ENCODE data around the gene INF2. TPM values are rescaled to one million over a fixed set of nuclear protein-coding genes. Genes with fewer than 3 reads are reported as not detected.

INF2 gene
- polyA plus RNA-seq, 3 donors, result 54.0 to 60.1 (median 54.7) TPM

GRCh38 chr14:104700747-104701217 is 11.4 kb downstream of the INF2 start:
- DNase-seq, result no peak

GRCh38 chr14:104701383-104702076 is 12.1 kb downstream of the INF2 start:
- DNase-seq, result no peak

DNA sequence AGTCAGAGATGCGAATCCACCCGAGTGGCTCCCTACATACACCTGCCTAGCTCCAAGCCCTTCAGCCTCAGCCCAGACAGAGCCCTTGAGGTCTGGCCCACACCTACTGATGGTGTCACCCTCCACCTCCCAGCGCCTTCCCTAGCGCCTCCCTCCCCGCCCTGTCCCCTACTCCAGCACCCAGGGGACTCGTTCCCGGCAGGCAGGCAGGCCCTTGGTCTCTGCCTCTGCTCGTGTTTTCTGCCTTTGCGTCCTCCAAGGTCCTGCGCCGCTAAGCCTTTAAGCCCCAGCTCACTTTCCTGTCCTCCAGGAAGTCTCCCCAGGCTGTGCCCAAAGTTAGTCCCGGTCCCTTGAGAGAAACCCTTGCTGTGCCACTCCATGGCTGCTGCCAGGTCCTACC is 12.7 kb downstream of the INF2 start:
- no peak for DNase-seq

DNA sequence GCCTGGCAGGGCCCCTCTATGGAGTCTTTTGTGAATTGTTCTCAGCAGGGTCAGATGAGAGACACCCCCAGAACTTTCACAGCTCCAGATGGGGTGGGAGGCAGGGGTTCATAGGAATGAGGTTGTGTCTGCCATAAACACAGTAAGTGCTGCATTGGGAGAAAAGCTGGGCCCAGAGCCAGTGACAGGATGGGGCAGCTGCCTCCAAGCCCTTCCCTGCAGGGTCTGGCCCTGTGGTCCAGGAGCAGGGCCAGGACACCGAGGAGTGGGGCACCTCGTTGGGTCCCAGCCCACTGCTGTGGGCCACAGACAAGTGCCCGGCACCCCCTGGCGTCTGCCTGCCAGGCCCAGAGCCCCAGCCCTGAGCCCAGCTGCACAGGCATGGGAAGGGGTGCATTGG is 13.3 kb downstream of the INF2 start:
- DNase-seq, result no peak

DNA sequence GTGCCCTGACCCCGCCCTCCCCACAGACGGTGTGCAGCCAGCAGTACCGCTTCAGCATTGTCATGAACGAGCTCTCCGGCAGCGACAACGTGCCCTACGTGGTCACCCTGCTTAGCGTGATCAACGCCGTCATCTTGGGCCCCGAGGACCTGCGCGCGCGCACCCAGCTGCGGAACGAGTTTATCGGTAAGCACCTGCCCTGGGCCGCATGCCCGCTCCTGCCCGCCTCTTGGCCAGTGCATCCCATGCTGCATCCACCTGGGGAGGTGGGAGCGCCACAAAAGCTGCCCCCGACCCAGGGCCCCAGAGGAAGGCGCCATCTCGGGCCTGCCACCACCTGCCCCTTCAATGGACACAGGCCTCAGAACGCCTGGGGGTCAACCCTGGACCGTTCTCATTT is 13.9 kb downstream of the INF2 start:
- no peak for DNase-seq

- no peak for DNase-seq
Observed at GRCh38 chr14:104704252-104704651, 14.8 kb downstream of the INF2 start.

- DNase-seq, result no peak
Observed at GRCh38 chr14:104705340-104706047, 16.1 kb downstream of the INF2 start.

DNA sequence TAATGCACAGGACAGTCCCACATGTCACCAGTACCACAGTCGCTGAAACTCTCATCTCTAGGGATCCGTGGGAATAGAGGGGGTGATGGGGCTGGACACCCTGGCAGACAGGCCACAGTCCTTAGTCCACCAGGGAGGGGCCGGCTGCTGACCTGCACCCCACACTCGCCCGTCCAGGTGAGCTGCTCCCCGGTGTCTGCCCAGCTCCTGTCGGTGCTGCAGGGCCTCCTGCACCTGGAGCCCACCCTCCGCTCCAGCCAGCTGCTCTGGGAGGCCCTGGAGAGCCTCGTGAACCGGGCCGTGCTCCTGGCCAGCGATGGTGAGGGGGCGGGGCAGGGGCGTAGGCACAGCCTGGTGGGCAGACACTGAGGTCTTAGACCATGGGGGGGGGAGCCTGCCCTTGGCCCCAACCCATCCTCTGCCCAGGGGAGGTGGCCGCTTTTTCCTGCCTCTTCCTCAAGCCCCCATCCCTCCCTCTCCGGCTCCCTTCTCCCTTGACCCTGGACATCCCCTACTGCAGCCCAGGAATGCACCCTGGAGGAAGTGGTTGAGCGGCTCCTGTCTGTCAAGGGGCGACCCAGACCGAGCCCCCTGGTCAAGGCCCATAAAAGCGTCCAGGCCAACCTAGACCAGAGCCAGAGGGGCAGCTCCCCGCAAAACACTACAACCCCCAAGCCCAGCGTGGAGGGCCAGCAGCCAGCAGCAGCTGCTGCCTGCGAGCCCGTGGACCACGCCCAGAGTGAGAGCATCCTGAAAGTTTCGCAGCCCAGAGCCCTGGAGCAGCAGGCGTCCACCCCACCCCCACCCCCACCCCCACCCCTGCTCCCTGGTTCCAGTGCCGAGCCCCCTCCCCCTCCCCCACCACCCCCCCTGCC is 17.6 kb downstream of the INF2 start:
- DNase-seq, result no peak

DNA sequence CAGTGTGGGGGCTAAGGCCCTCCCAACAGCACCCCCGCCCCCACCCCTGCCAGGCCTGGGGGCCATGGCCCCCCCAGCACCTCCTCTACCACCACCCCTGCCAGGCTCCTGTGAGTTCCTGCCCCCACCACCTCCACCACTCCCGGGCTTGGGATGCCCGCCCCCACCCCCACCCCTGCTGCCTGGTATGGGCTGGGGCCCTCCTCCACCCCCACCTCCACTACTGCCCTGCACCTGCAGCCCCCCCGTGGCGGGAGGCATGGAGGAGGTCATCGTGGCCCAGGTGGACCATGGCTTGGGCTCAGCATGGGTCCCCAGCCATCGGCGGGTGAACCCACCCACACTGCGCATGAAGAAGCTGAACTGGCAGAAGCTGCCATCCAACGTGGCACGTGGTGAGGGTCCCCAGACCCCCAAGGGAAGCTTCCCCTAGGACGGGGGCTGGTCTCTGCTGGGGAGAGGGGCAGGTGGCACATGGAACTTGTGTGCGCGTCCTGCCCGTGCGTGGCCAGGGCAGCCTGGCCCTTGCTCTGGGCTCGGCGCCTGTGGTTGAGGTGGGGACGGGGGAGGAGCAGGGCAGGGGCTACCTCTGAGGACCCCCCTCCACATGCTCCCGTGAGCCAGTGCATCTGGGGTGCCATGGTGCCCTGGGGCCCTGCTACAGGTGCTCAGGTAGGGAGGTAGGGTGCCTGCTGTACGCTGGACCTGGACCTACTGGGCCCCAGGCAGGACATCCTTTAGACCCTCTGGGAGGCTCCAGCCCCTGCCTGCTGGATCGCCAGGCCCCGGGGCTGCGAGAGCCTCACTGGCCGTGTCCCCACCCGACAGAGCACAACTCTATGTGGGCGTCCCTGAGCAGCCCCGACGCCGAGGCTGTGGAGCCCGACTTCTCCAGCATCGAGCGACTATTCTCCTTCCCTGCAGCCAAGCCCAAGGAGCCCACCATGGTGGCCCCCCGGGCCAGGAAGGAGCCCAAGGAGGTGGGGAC is 18.5 kb downstream of the INF2 start:
- no peak for DNase-seq

DNA sequence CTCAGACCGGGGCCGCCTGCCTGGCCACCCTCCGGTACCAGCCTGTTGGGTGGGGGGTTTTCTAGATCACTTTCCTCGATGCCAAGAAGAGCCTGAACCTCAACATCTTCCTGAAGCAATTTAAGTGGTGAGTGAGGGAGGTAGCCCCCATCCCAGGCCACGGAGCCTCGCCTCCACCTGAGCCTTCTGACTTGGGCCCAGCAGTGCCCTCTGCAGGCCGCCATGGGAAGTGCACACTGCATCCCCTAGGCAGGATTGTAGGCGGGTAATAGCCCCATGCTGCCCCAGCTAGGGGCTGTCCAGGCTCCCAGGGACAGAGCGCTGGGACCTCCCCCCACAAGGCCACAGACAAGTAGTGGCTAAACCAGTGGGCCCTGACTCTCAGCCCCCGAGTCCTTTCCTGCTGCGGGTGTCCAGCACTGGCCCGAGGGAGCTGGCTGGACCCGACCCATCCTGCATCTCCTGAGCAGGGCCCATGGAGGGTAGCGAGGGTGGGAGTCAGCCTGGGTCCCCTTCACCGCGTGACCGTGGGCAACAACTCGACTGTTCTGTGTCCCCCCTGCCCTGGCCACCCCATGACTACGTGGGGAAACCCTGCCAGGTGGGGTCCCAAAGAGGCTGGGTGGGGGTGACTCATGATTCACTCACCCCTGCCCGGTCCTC is 19.3 kb downstream of the INF2 start:
- DNase-seq, result peak; percentile 50

- no peak for DNase-seq
Observed at GRCh38 chr14:104709387-104710039, 20.1 kb downstream of the INF2 start.

DNA sequence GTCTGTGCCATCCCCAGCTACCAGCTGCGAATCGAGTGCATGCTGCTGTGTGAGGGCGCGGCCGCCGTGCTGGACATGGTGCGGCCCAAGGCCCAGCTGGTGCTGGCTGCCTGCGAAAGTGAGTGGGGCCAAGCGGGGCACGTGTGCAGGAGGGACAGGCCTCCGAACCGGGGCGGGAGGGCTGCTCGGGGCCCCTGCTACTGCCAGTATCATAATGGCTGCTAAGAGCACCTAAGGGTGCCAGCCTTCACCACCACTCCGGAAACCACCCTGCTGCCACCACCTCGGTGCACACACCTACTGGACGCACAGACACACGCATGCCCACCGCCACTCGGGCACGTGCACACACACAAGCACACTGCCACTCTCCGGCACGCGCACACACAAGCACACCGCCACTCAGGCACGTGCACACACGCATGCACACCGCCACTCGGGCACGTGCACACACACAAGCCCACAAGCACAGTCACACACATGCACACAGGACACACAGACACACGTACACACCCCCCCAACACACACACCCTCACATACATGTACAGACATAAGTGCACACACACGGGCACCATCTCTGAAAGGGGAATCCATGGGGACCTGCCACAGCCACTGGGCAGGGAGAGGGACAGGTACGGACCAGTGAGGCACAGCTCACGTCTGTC is 20.8 kb downstream of the INF2 start:
- no peak for DNase-seq

- DNase-seq, result no peak
Observed at GRCh38 chr14:104712881-104713734, 23.7 kb downstream of the INF2 start.

- no peak for DNase-seq
Observed at GRCh38 chr14:104714066-104714465, 24.6 kb downstream of the INF2 start.

DNA sequence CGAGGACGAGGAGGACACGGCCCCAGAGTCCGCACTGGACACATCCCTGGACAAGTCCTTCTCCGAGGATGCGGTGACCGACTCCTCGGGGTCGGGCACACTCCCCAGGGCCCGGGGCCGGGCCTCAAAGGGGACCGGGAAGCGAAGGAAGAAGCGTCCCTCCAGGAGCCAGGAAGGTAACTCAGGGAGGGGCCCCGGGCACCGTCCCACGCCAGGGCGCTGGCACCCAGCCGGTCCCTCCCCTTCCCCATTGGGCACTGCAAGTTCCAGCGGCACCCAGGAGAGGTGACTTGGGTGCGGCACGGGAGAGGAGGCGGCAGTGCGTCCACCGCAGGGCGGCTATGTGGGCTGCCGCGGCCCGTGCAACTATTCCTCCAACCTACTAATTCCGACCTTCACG is 25.3 kb downstream of the INF2 start:
- no peak for DNase-seq

GRCh38 chr14:104715416-104715815 is 26.0 kb downstream of the INF2 start:
- DNase-seq, result no peak

- no peak for DNase-seq
Observed at GRCh38 chr14:104715871-104716270, 26.5 kb downstream of the INF2 start.

DNA sequence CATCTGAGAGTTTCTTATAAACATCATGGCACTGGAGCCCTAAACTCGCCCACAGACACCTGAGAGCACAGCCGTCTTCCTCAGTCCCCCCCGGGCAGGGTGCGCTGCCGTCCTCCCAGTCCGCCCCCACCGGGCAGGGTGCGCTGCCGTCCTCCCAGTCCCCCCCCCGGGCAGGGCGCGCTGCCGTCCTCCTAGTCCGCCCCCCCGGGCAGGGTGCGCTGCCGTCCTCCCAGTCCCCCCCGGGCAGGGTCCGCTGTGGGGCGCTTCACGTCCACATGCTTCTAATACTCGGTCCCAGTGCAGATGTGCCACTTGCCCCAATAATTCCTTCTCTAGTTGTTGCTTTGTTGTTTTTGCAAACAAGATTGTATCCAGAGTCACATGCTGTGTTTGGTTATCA is 27.7 kb downstream of the INF2 start:
- no peak for DNase-seq

DNA sequence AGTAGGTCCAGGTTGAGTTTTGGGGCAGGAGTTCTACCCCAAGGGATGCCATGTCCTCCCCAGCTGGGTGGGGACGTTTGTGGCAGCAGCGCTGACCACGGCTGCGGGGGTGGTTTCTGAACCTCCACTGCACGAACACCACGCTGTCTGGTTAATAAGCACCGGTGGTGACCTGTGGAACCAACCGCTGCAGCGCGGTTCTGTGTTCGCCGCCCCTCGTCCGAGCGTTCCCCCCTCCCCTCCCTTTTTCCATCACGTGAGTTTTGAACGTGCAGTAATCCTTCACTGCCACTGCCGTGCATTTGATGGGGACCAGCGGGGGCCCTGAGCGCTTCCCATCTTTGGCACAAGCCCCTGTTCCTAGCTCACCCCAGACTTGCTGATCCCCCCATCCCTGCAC is 28.2 kb downstream of the INF2 start:
- DNase-seq, result no peak
